ENCODE measurements around the gene LTA.

The LTA gene

DNA sequence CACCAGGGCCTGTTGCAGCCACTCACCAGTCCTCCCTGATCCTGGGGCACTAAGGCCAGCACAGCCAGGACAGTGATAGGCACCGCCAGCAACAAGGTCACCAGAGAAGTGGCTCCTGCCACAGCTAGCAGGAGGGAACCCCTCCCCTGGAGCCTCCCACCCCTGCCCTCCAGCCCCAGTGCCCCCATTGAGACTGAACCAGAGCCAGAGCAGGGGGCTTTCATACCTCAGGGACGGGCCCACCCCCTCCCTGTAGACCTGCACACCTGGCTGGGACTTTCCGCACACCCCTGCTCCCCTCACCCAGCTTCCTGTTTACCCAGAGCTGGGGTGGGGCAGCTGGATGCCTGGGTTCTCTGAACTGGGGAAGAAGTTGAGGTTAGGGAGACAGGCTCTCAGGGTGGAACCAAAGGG lies 10.1 kb downstream of the LTA start, which contains the start of gene LTB (continued):
- TF ChIP-seq, protein P1, sequence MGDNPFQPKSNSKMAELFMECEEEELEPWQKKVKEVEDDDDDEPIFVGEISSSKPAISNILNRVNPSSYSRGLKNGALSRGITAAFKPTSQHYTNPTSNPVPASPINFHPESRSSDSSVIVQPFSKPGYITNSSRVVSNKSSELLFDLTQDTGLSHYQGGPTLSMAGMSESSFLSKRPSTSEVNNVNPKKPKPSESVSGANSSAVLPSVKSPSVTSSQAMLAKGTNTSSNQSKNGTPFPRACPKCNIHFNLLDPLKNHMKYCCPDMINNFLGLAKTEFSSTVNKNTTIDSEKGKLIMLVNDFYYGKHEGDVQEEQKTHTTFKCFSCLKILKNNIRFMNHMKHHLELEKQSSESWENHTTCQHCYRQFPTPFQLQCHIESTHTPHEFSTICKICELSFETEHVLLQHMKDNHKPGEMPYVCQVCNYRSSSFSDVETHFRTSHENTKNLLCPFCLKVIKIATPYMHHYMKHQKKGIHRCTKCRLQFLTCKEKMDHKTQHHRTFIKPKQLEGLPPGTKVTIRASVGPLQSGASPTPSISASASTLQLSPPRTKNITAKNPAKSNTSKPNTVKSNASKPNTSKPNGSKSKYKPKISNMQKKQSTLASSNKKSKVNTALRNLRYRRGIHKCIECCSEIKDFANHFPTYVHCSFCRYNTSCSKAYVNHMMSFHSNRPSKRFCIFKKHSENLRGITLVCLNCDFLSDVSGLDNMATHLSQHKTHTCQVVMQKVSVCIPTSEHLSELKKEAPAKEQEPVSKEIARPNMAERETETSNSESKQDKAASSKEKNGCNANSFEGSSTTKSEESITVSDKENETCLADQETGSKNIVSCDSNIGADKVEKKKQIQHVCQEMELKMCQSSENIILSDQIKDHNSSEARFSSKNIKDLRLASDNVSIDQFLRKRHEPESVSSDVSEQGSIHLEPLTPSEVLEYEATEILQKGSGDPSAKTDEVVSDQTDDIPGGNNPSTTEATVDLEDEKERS (tag by site-specific recombination; IDR thresholded peaks at IDR 0.05), result no peak
- TF ChIP-seq ZBTB7A (tag by site-specific recombination; IDR thresholded peaks at IDR 0.05; ENCODE audit: low read depth), result no peak
- TF ChIP-seq ZNF248 (tag by site-specific recombination; IDR thresholded peaks at IDR 0.05), result no peak

GRCh38 chr6:31585491-31585890 lies 13.4 kb downstream of the LTA start:
- no peak overlapping the region for H3K27ac ChIP-seq (ENCODE audit: extremely low read depth, low read depth, low read length)
- CTCF ChIA-PET, result interaction anchor here (0.6 to 18.7 kb wide), 16 partner anchors 8 to 389 kb away, joined by 3 to 518 read pairs (median 5); partner anchors contain the start of genes ATP6V1G2, NCR3, NFKBIL1 and TNF
- POLR2A ChIA-PET, result no interaction called here
- no peaks in the 10 kb centered on the region for H3K9me3 ChIP-seq (ENCODE audit: control insufficient read depth, insufficient read depth, low read depth, low read length)
- H3K4me3 ChIP-seq (ENCODE audit: low read depth, low read length), result no peak overlapping the region
- TF ChIP-seq SP3 (tag by site-specific recombination; IDR thresholded peaks at IDR 0.05), result no peak
- no peak for TF ChIP-seq ZNF394 (tag by site-specific recombination; IDR thresholded peaks at IDR 0.05; ENCODE audit: borderline replicate concordance)
- TF ChIP-seq ZNF629 (tag by site-specific recombination; IDR thresholded peaks at IDR 0.05), result no peak
- no peak for TF ChIP-seq ZNF621 (tag by site-specific recombination; IDR thresholded peaks at IDR 0.05)
- no peak for TF ChIP-seq ZSCAN18 (tag by site-specific recombination; IDR thresholded peaks at IDR 0.05)
- no peak for TF ChIP-seq ZNF140 (tag by site-specific recombination; IDR thresholded peaks at IDR 0.05)
- TF ChIP-seq ZXDB (tag by site-specific recombination; IDR thresholded peaks at IDR 0.05), result no peak
- TF ChIP-seq, protein P2, sequence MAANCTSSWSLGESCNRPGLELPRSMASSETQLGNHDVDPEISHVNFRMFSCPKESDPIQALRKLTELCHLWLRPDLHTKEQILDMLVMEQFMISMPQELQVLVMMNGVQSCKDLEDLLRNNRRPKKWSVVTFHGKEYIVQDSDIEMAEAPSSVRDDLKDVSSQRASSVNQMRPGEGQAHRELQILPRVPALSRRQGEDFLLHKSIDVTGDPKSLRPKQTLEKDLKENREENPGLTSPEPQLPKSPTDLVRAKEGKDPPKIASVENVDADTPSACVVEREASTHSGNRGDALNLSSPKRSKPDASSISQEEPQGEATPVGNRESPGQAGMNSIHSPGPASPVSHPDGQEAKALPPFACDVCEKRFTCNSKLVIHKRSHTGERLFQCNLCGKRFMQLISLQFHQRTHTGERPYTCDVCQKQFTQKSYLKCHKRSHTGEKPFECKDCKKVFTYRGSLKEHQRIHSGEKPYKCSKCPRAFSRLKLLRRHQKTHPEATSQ (tag by site-specific recombination; IDR thresholded peaks at IDR 0.05), result no peak
- no peak for TF ChIP-seq ZNF670 (tag by site-specific recombination; IDR thresholded peaks at IDR 0.05; ENCODE audit: low read depth)
- TF ChIP-seq ZFHX2 (tag by site-specific recombination; conservative IDR thresholded peaks at IDR 0.05), result no peak
- no peak for TF ChIP-seq ZNF416 (tag by site-specific recombination; IDR thresholded peaks at IDR 0.05)
- no peaks in the 10 kb centered on the region for H3K36me3 ChIP-seq (ENCODE audit: control insufficient read depth in 2 of 2, insufficient read depth in 1 of 2, low read length in 2 of 2)
- peaks cover 4% of the 10 kb centered on the region; the same call in 1 of the 2 replicates for H3K4me1 ChIP-seq (ENCODE audit: control insufficient read depth, insufficient read depth, low read length)

DNA sequence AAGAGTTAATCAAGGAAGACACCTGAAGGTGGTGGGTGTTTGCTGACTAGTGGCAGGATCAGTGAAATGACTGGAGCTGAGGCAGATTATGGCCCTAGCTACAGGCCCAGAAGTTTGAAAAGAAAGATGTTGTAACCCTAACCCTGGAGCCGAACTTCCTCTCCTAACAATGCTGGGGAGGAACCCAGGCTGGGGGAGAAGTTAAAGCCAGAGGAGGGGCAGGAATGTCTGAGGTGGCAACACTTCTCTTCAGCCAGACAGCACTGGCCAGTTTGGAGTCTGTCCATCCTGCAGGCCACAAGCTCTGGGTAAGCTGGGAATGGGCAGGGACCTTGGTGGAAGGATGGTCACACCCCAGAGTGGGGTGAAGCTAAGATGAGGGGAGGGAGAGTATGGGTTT lies 13.9 kb downstream of the LTA start, which contains the start of gene LST1:
Gene LST1 (plus strand): TSS at position 270 of the 400 bp plus-strand sequence. CDS start 1,023 bp downstream, outside the sequence.
- CTCF ChIA-PET, result interaction anchor here (0.6 to 18.7 kb wide), 15 partner anchors 8 to 390 kb away, joined by 3 to 518 read pairs (median 3); partner anchors contain the start of genes ATP6V1G2, NCR3, NFKBIL1 and TNF
- Histone ChIP-seq H3K27ac (ENCODE audit: extremely low read depth, low read depth, low read length) (no peak within 1 kb of the TSS), H3K4me1 (ENCODE audit: control insufficient read depth, insufficient read depth, low read length) (peaks cover 4% of the 10 kb centered on the region; the same call in 1 of the 2 replicates), H3K36me3 (ENCODE audit: control insufficient read depth in 2 of 2, insufficient read depth in 1 of 2, low read length in 2 of 2) (no peaks in the 10 kb centered on the region), H3K4me3 (ENCODE audit: low read depth, low read length) (no peak within 1 kb of the TSS), H3K9me3 (ENCODE audit: control insufficient read depth, insufficient read depth, low read depth, low read length) (no peaks in the 10 kb centered on the region)
- POLR2A ChIA-PET, result no interaction called here
- TF ChIP-seq ZNF777 (tag by site-specific recombination; IDR thresholded peaks at IDR 0.05; ENCODE audit: borderline replicate concordance), result no peak
- TF ChIP-seq ZBTB6 (tag by site-specific recombination; IDR thresholded peaks at IDR 0.05), result no peak
- no peak for TF ChIP-seq ZBTB44 (tag by site-specific recombination; IDR thresholded peaks at IDR 0.05)
- TF ChIP-seq OVOL3 (tag by site-specific recombination; IDR thresholded peaks at IDR 0.05), result no peak
- TF ChIP-seq ZSCAN23 (tag by site-specific recombination; IDR thresholded peaks at IDR 0.05), result no peak
- TF ChIP-seq ZNF843 (tag by site-specific recombination; IDR thresholded peaks at IDR 0.05), result no peak
- TF ChIP-seq WT1 (tag by site-specific recombination; IDR thresholded peaks at IDR 0.05), result no peak
